Neuronal stem cell (in vitro differentiated cells): ENCODE results near the gene TLL2.

Experiments
- DNase-seq: peaks from one replicate; pipeline ENCODE4 v3.0.0-alpha.2; 2013; ENCODE audit warnings: low spot score
- H2AFZ ChIP-seq: one replicate; pipeline ENCODE4 v1.6.1; 2013; ENCODE audit warnings: mild to moderate bottlenecking, low read length, inconsistent platforms
- H2AK5ac ChIP-seq: 2 replicates; pipeline ENCODE4 v1.6.1; 2013; ENCODE audit warnings: low read depth, mild to moderate bottlenecking, inconsistent platforms, low read length, moderate library complexity, mixed read lengths
- H2BK120ac ChIP-seq: 2 replicates; pipeline ENCODE4 v1.6.1; 2013; ENCODE audit warnings: low read depth, mild to moderate bottlenecking, inconsistent platforms, low read length, moderate library complexity, mixed read lengths
- H2BK12ac ChIP-seq: one replicate; pipeline ENCODE4 v1.6.1; 2013; ENCODE audit warnings: low read length, inconsistent platforms
- H2BK15ac ChIP-seq: 2 replicates; pipeline ENCODE4 v1.6.1; 2013; ENCODE audit warnings: mild to moderate bottlenecking, low read length, inconsistent platforms, mixed read lengths
- H2BK5ac ChIP-seq: one replicate; pipeline ENCODE4 v1.6.1; 2013; ENCODE audit warnings: inconsistent platforms, mild to moderate bottlenecking, low read length, moderate library complexity
- H3K14ac ChIP-seq: one replicate; pipeline ENCODE4 v1.6.1; 2013; ENCODE audit warnings: low read length, inconsistent platforms
- H3K18ac ChIP-seq: 2 replicates; pipeline ENCODE4 v1.6.1; 2013; ENCODE audit warnings: low read length, inconsistent platforms
- H3K23ac ChIP-seq: 2 replicates; pipeline ENCODE4 v1.6.1; 2013; ENCODE audit warnings: low read depth, mild to moderate bottlenecking, mixed read lengths, low read length, inconsistent platforms; ENCODE audit not compliant: poor library complexity
- H3K27ac ChIP-seq: replicated peaks from 3 replicates; pipeline ENCODE4 v1.5.1; 2013; ENCODE audit warnings: low read length, inconsistent platforms
- H3K27me3 ChIP-seq, 3 experiments: 2 replicates each; pipeline ENCODE4 v1.6.1; 2013; ENCODE audit warnings: low read length in 3 of 3, mild to moderate bottlenecking in 2 of 3, inconsistent platforms in 1 of 3, low read depth in 1 of 3, mixed read lengths in 1 of 3, moderate library complexity in 1 of 3; ENCODE audit not compliant: control insufficient read depth in 3 of 3, insufficient read depth in 3 of 3
- H3K36me3 ChIP-seq, 2 donors: replicated peaks in 1 of 2; 2 replicates each; pipeline ENCODE4 v1.6.1; 2013; ENCODE audit warnings: low read length in 2 of 2; ENCODE audit not compliant: control insufficient read depth in 2 of 2, insufficient read depth in 2 of 2
- H3K4ac ChIP-seq: 2 replicates; pipeline ENCODE4 v1.6.1; 2013; ENCODE audit warnings: inconsistent platforms, mild to moderate bottlenecking, low read length, moderate library complexity
- H3K4me1 ChIP-seq, 2 donors: 1 replicate in 1 of 2; 2 replicates in 1 of 2; pipeline ENCODE4 v1.6.1; 2013; ENCODE audit warnings: low read length in 2 of 2, low read depth in 1 of 2; ENCODE audit not compliant: control insufficient read depth in 2 of 2, insufficient read depth in 1 of 2
- H3K4me2 ChIP-seq: one replicate; pipeline ENCODE4 v1.6.1; 2013; ENCODE audit warnings: mild to moderate bottlenecking, low read length, inconsistent platforms; ENCODE audit not compliant: insufficient read depth, poor library complexity, severe bottlenecking
- H3K4me3 ChIP-seq, 2 donors: 2 replicates each; pipeline ENCODE4 v1.5.1; 2013; ENCODE audit warnings: low read length in 2 of 2, mild to moderate bottlenecking in 2 of 2, inconsistent platforms in 1 of 2, moderate library complexity in 1 of 2
- H3K79me1 ChIP-seq: one replicate; pipeline ENCODE4 v1.6.1; 2013; ENCODE audit warnings: low read depth, mild to moderate bottlenecking, inconsistent platforms, low read length, moderate library complexity
- H3K9ac ChIP-seq: one replicate; pipeline ENCODE4 v1.6.1; 2013; ENCODE audit warnings: mild to moderate bottlenecking, low read depth, low read length, inconsistent platforms; ENCODE audit not compliant: poor library complexity
- H3K9me3 ChIP-seq, 2 donors: replicated peaks in 1 of 2; 2 replicates each; pipeline versions ENCODE3 to v1.6.1; 2013; ENCODE audit warnings: low read length in 2 of 2, mild to moderate bottlenecking in 2 of 2, inconsistent platforms in 1 of 2, low read depth in 1 of 2, mixed read lengths in 1 of 2, moderate library complexity in 1 of 2; ENCODE audit not compliant: control insufficient read depth in 2 of 2, insufficient read depth in 1 of 2
- H4K8ac ChIP-seq: one replicate; pipeline ENCODE4 v1.6.1; 2013; ENCODE audit warnings: low read depth, mild to moderate bottlenecking, inconsistent platforms, low read length, moderate library complexity
- H4K91ac ChIP-seq: one replicate; pipeline ENCODE4 v1.6.1; 2013; ENCODE audit warnings: low read length, low read depth, mild to moderate bottlenecking, inconsistent platforms; ENCODE audit not compliant: poor library complexity
- WGBS, 2 donors: extraction: QIAGEN DNeasy Blood & Tissue Kit; methylation state at CpG; one replicate each; pipeline ENCODE4 v1.1.7; 2013; ENCODE audit warnings: missing lambda C conversion rate in 2 of 2, mixed read lengths in 1 of 2; ENCODE audit not compliant: insufficient read length in 2 of 2, insufficient replicate concordance in 1 of 2; ENCODE audit errors: extremely low coverage in 2 of 2; 5-methylcytosine and 5-hydroxymethylcytosine counted together

The TLL2 gene

GRCh38 chr10:96516337-96516736, 2.6 kb upstream of the TLL2 start:
- no peak overlapping the region for H2BK12ac ChIP-seq
- no peak overlapping the region for H3K4me3 ChIP-seq
- no peak overlapping the region for H3K23ac ChIP-seq
- H3K14ac ChIP-seq, result no peak overlapping the region
- peaks cover 6 to 8% of the 10 kb centered on the region in 2 donors for H3K4me1 ChIP-seq
- DNase-seq, result no peak
- WGBS, 2 donors, result no CpG with 5 or more reads among the region's 2 CpGs
- H2BK5ac ChIP-seq, result no peak overlapping the region
- no peak overlapping the region for H4K8ac ChIP-seq
- H3K18ac ChIP-seq, result no peak overlapping the region
- H3K79me1 ChIP-seq, result no peaks in the 10 kb centered on the region
- H2AFZ ChIP-seq, result no peak overlapping the region
- H4K91ac ChIP-seq, result no peak overlapping the region
- no peak overlapping the region for H2AK5ac ChIP-seq
- no peak overlapping the region for H3K27ac ChIP-seq
- peaks cover 0 to 2% of the 10 kb centered on the region in 2 donors for H3K9me3 ChIP-seq
- peaks cover 0 to 31% of the 10 kb centered on the region in 2 donors for H3K36me3 ChIP-seq
- no peak overlapping the region for H2BK15ac ChIP-seq
- no peak overlapping the region for H3K9ac ChIP-seq
- H3K4ac ChIP-seq, result no peak overlapping the region
- no peak overlapping the region for H2BK120ac ChIP-seq
- no peak overlapping the region for H3K4me2 ChIP-seq
- peaks cover 0 to 21% (median 18%) of the 10 kb centered on the region in 3 experiments for H3K27me3 ChIP-seq

GRCh38 chr10:96513305-96513697, 425 bp downstream of the TLL2 start:
- peak overlapping the region; percentile 49 to 80 for H3K4me3 ChIP-seq
- H4K8ac ChIP-seq, result no peak overlapping the region
- peak overlapping the region; percentile 96 for H2AFZ ChIP-seq
- no peak overlapping the region for H2BK12ac ChIP-seq
- H3K36me3 ChIP-seq, result peaks cover 0 to 1% of the 10 kb centered on the region in 2 donors
- H2BK120ac ChIP-seq, result no peak overlapping the region
- no peak overlapping the region for H4K91ac ChIP-seq
- peak overlapping the region; percentile 36 for H3K27ac ChIP-seq
- H3K27me3 ChIP-seq, result peaks cover 0 to 31% (median 19%) of the 10 kb centered on the region in 3 experiments
- H3K9me3 ChIP-seq, result peaks cover 0 to 2% of the 10 kb centered on the region in 2 donors
- H2BK15ac ChIP-seq, result peak overlapping the region; percentile 47
- no peaks in the 10 kb centered on the region for H3K79me1 ChIP-seq
- peak overlapping the region; percentile 89 for H3K18ac ChIP-seq
- peak overlapping the region; percentile 98 for H3K4me2 ChIP-seq
- no peak overlapping the region for H2BK5ac ChIP-seq
- no CpG with 5 or more reads among the region's 31 CpGs for WGBS, 2 donors
- peak overlapping the region; percentile 86 for H3K23ac ChIP-seq
- H2AK5ac ChIP-seq, result no peak overlapping the region
- no peak for DNase-seq
- H3K4me1 ChIP-seq, result peaks cover 8 to 13% of the 10 kb centered on the region in 2 donors
- no peak overlapping the region for H3K14ac ChIP-seq
- no peak overlapping the region for H3K4ac ChIP-seq
- peak overlapping the region; percentile 94 for H3K9ac ChIP-seq

- no peak overlapping the region for H4K91ac ChIP-seq
- H3K4me3 ChIP-seq, result peak overlapping the region; percentile 49 to 80
- H2BK12ac ChIP-seq, result no peak overlapping the region
- no peak for DNase-seq
- H3K36me3 ChIP-seq, result no peaks in the 10 kb centered on the region
- peak overlapping the region; percentile 96 for H2AFZ ChIP-seq
- peak overlapping the region; percentile 47 for H2BK15ac ChIP-seq
- H4K8ac ChIP-seq, result no peak overlapping the region
- peak overlapping the region; percentile 86 for H3K23ac ChIP-seq
- H3K18ac ChIP-seq, result peak overlapping the region; percentile 80
- H2AK5ac ChIP-seq, result no peak overlapping the region
- H2BK120ac ChIP-seq, result no peak overlapping the region
- peak overlapping the region; percentile 75 for H3K14ac ChIP-seq
- WGBS, 2 donors, result no CpG with 5 or more reads among the region's 65 CpGs
- H2BK5ac ChIP-seq, result no peak overlapping the region
- no peak overlapping the region for H3K4ac ChIP-seq
- H3K27me3 ChIP-seq, result peaks cover 0 to 31% (median 19%) of the 10 kb centered on the region in 3 experiments
- H3K9ac ChIP-seq, result peak overlapping the region; percentile 64
- peaks cover 8 to 13% of the 10 kb centered on the region in 2 donors for H3K4me1 ChIP-seq
- H3K79me1 ChIP-seq, result no peaks in the 10 kb centered on the region
- H3K4me2 ChIP-seq, result peak overlapping the region; percentile 98
- peaks cover 0 to 2% of the 10 kb centered on the region in 2 donors for H3K9me3 ChIP-seq
- H3K27ac ChIP-seq, result no peak overlapping the region
Observed at GRCh38 chr10:96512524-96513304, 1.0 kb downstream of the TLL2 start.
